Measurements from ENCODE around the gene FRMD8. TPM values are rescaled to one million over a fixed set of nuclear protein-coding genes. Genes with fewer than 3 reads are reported as not detected.
A peak's percentile ranks its signal among the peaks of the same experiment; 100 is the strongest.

The FRMD8 gene
- total RNA-seq, 1 donor from 2014 or later: 49.6 TPM

- H3K4me3 Mint-ChIP-seq (ENCODE audit: unreplicated experiment): no peak overlapping the region
- no peak for DNase-seq (ENCODE audit: low spot score)
- no peak for TF ChIP-seq CTCF (IDR thresholded peaks at IDR 0.05)
Observed at GRCh38 chr11:65395961-65396530, 9.6 kb downstream of the FRMD8 start.

GRCh38 chr11:65396769-65397745 is 10.6 kb downstream of the FRMD8 start:
- Mint-ChIP-seq H3K36me3 (ENCODE audit: low read depth) (peaks cover 23% of the 10 kb centered on the region), H3K4me3 (ENCODE audit: unreplicated experiment) (no peak overlapping the region), H3K27me3 (ENCODE audit: low read depth) (no peaks in the 10 kb centered on the region), H3K9me3 (ENCODE audit: low read depth) (no peaks in the 10 kb centered on the region), H3K4me1 (ENCODE audit: low read depth) (peaks cover 3% of the 10 kb centered on the region), H3K27ac (ENCODE audit: unreplicated experiment) (no peak overlapping the region)
- TF ChIP-seq CTCF (IDR thresholded peaks at IDR 0.05): no peak
- DNase-seq (ENCODE audit: low spot score): peak; percentile 89

More at GRCh38 chr11:65395961-65396530, 9.6 kb downstream of the FRMD8 start:
- Mint-ChIP-seq H3K9me3 (ENCODE audit: low read depth) (no peaks in the 10 kb centered on the region), H3K27me3 (ENCODE audit: low read depth) (no peaks in the 10 kb centered on the region), H3K36me3 (ENCODE audit: low read depth) (peaks cover 20% of the 10 kb centered on the region), H3K27ac (ENCODE audit: unreplicated experiment) (no peak overlapping the region), H3K4me1 (ENCODE audit: low read depth) (peaks cover 5% of the 10 kb centered on the region)

GRCh38 chr11:65398362-65398910 is 12.0 kb downstream of the FRMD8 start:
- Mint-ChIP-seq H3K4me1 (ENCODE audit: low read depth) (no peaks in the 10 kb centered on the region), H3K4me3 (ENCODE audit: unreplicated experiment) (no peak overlapping the region), H3K27me3 (ENCODE audit: low read depth) (no peaks in the 10 kb centered on the region), H3K9me3 (ENCODE audit: low read depth) (no peaks in the 10 kb centered on the region), H3K27ac (ENCODE audit: unreplicated experiment) (no peak overlapping the region), H3K36me3 (ENCODE audit: low read depth) (peaks cover 21% of the 10 kb centered on the region)
- no peak for TF ChIP-seq CTCF (IDR thresholded peaks at IDR 0.05)
- no peak for DNase-seq (ENCODE audit: low spot score)

GRCh38 chr11:65399249-65399648 is 12.8 kb downstream of the FRMD8 start:
- Mint-ChIP-seq H3K27ac (ENCODE audit: unreplicated experiment) (no peak overlapping the region), H3K9me3 (ENCODE audit: low read depth) (no peaks in the 10 kb centered on the region), H3K36me3 (ENCODE audit: low read depth) (peaks cover 22% of the 10 kb centered on the region), H3K4me3 (ENCODE audit: unreplicated experiment) (no peak overlapping the region), H3K27me3 (ENCODE audit: low read depth) (no peaks in the 10 kb centered on the region), H3K4me1 (ENCODE audit: low read depth) (no peaks in the 10 kb centered on the region)
- DNase-seq (ENCODE audit: low spot score): no peak
- TF ChIP-seq CTCF (IDR thresholded peaks at IDR 0.05): no peak

- no peak for DNase-seq (ENCODE audit: low spot score)
- H3K9me3 Mint-ChIP-seq (ENCODE audit: low read depth): no peaks in the 10 kb centered on the region
- H3K4me3 Mint-ChIP-seq (ENCODE audit: unreplicated experiment): no peak overlapping the region
- H3K4me1 Mint-ChIP-seq (ENCODE audit: low read depth): no peaks in the 10 kb centered on the region
- no peak for TF ChIP-seq CTCF (IDR thresholded peaks at IDR 0.05)
- no peaks in the 10 kb centered on the region for H3K27me3 Mint-ChIP-seq (ENCODE audit: low read depth)
- H3K36me3 Mint-ChIP-seq (ENCODE audit: low read depth): peaks cover 22% of the 10 kb centered on the region
- no peak overlapping the region for H3K27ac Mint-ChIP-seq (ENCODE audit: unreplicated experiment)
Observed at GRCh38 chr11:65399845-65400244, 13.4 kb downstream of the FRMD8 start.
